ENCODE data around the gene ACTRT2. TPM values are rescaled to one million over a fixed set of nuclear protein-coding genes. Genes with fewer than 3 reads are reported as not detected.

ACTRT2 gene
- total and polyA plus RNA-seq, 2 of the 8 experiments (the other 6 are each of a cell fraction or from before 2014, with no cell fraction given): not detected

- H4K5ac ChIP-seq (ENCODE audit: insufficient read length, low read depth, low read length): no peak overlapping the region
- H3K36me3 ChIP-seq (ENCODE audit: control insufficient read depth in 2 of 4, insufficient read depth in 4 of 4, low read length in 3 of 4): peaks cover 0 to 11% (median 0%) of the 10 kb centered on the region in 4 experiments; a peak in 1 of 8 replicates
- no peak overlapping the region for H3K9ac ChIP-seq (replicated peaks in 1 of 4; ENCODE audit: extremely low read depth in 1 of 4, low read depth in 3 of 4, low read length in 3 of 4)
- H2AK5ac ChIP-seq (ENCODE audit: low read depth, low read length): no peak overlapping the region
- H4K8ac ChIP-seq (ENCODE audit: extremely low read depth, insufficient read depth, low read length): no peak overlapping the region
- H3K27ac ChIP-seq (ENCODE audit: low read depth, low read length): no peak overlapping the region
- no peak overlapping the region for H2BK5ac ChIP-seq (ENCODE audit: low read depth, low read length)
- no peak overlapping the region for H3K23ac ChIP-seq (ENCODE audit: insufficient read length)
- H3K4ac ChIP-seq (replicated peaks; ENCODE audit: insufficient read length, low read depth, low read length): no peak overlapping the region
- no peaks in the 10 kb centered on the region for H3K9me3 ChIP-seq (ENCODE audit: insufficient read depth in 2 of 2, low read depth in 1 of 2, low read length in 1 of 2)
- no peak overlapping the region for H2BK120ac ChIP-seq (replicated peaks; ENCODE audit: low read depth, low read length)
- H2BK12ac ChIP-seq (ENCODE audit: low read depth, low read length): no peak overlapping the region
- no peak overlapping the region for H3K18ac ChIP-seq (ENCODE audit: extremely low read depth, low read length)
- H2BK15ac ChIP-seq (ENCODE audit: low read length): no peak overlapping the region
- no peaks in the 10 kb centered on the region for H3K79me1 ChIP-seq (ENCODE audit: low read depth, low read length)
- ChIA-PET POLR2A (ENCODE audit: partially characterized antibody) (no interaction called here), CTCF (ENCODE audit: partially characterized antibody) (interaction anchor here (0.9 to 3.3 kb wide), 4 partner anchors 122 to 337 kb away, joined by 3 to 32 read pairs (median 4); no protein-coding TSS in a partner anchor)
- FAIRE-seq (no peak), DNase-seq (ENCODE audit: low read depth in 1 of 2, low spot score in 2 of 2) (no peak)
- H3K27me3 ChIP-seq (replicated peaks in 1 of 4; ENCODE audit: control insufficient read depth in 3 of 4, extremely low read depth in 1 of 4, insufficient read depth in 3 of 4, low read length in 3 of 4): peaks cover 82 to 96% (median 90%) of the 10 kb centered on the region in 4 experiments
- H3K4me3 ChIP-seq (ENCODE audit: extremely low read depth in 1 of 4, insufficient read depth in 2 of 4, low read depth in 3 of 4, low read length in 4 of 4): no peak overlapping the region
- peaks cover 3 to 13% of the 10 kb centered on the region in 2 experiments for H4K20me1 ChIP-seq (replicated peaks in 1 of 2; ENCODE audit: control insufficient read depth in 1 of 2, insufficient read depth in 2 of 2, low read length in 2 of 2)
- H3K79me2 ChIP-seq (ENCODE audit: control insufficient read depth in 1 of 2, insufficient read depth in 2 of 2, low read length in 2 of 2): no peaks in the 10 kb centered on the region
- 39% methylated on average over 6 of the region's 8 CpGs; no CpG with 5 or more reads in 1 of the 2 experiments for WGBS, 2 experiments (ENCODE audit: extremely low coverage in 1 of 2, insufficient coverage in 1 of 2, insufficient read length in 1 of 2, insufficient replicate concordance in 2 of 2, low coverage in 1 of 2, low lambda C conversion rate in 2 of 2, missing lambda C conversion rate in 1 of 2)
- H3K23me2 ChIP-seq (ENCODE audit: low read depth, low read length): peaks cover 11% of the 10 kb centered on the region; the same call in 1 of the 2 replicates
- H4K91ac ChIP-seq (replicated peaks; ENCODE audit: insufficient read length, low read length): no peak overlapping the region
- peaks cover 0 to 31% (median 17%) of the 10 kb centered on the region in 4 experiments; a peak in 6 of 7 replicates for H3K4me1 ChIP-seq (replicated peaks in 1 of 4; ENCODE audit: control insufficient read depth in 3 of 4, insufficient read depth in 4 of 4, low read length in 3 of 4)
- H3K4me2 ChIP-seq (ENCODE audit: insufficient read depth in 1 of 2, low read depth in 2 of 2, low read length in 2 of 2): no peak overlapping the region
- no peak overlapping the region for H2BK20ac ChIP-seq (ENCODE audit: low read length)
- no peak overlapping the region for H3K56ac ChIP-seq (replicated peaks; ENCODE audit: insufficient read length, low read depth, low read length)
- no peak overlapping the region for H2AFZ ChIP-seq (ENCODE audit: low read length)
- no peak overlapping the region for H3K14ac ChIP-seq (ENCODE audit: insufficient read length)
- no peak for TF ChIP-seq POLR2A (IDR thresholded peaks at IDR 0.05; ENCODE audit: control extremely low read depth in 1 of 2, low read depth in 2 of 2, low read length in 2 of 2)
- TF ChIP-seq CBX8 (IDR thresholded peaks at IDR 0.05; ENCODE audit: borderline replicate concordance, low read depth, low read length): no peak
- TF ChIP-seq CBX5 (IDR thresholded peaks at IDR 0.05; ENCODE audit: low read depth, low read length): no peak
- TF ChIP-seq RBBP5 (IDR thresholded peaks at IDR 0.05; ENCODE audit: borderline replicate concordance, low read depth, low read length): no peak
- no peak for TF ChIP-seq CEBPB (IDR thresholded peaks at IDR 0.05; ENCODE audit: low read depth, low read length)
- no peak for TF ChIP-seq TBP (IDR thresholded peaks at IDR 0.05; ENCODE audit: low read depth, low read length)
- no peak for TF ChIP-seq TAF1 (IDR thresholded peaks at IDR 0.05; ENCODE audit: low read depth, low read length)
- TF ChIP-seq NANOG (IDR thresholded peaks at IDR 0.05; ENCODE audit: insufficient read depth, low read depth, low read length, poor library complexity, severe bottlenecking): no peak
- no peak for TF ChIP-seq SRF (IDR thresholded peaks at IDR 0.05; ENCODE audit: low read depth, low read length)
- TF ChIP-seq RAD21 (IDR thresholded peaks at IDR 0.05 in 1 of 2, conservative IDR thresholded peaks at IDR 0.05 in 1 of 2; ENCODE audit: low read depth in 2 of 2, low read length in 2 of 2): no peak
- no peak for TF ChIP-seq MAX (IDR thresholded peaks at IDR 0.05)
- no peak for TF ChIP-seq BCL11A (IDR thresholded peaks at IDR 0.05; ENCODE audit: low read depth in 2 of 2, low read length in 2 of 2)
- no peak for TF ChIP-seq SIRT6 (IDR thresholded peaks at IDR 0.05; ENCODE audit: low read length)
Measured at GRCh38 chr1:3065396-3065795, 44.1 kb downstream of the ACTRT2 start.

Data from H1 (cell line).